ENCODE data around the gene DAAM2.

Gene DAAM2

DNA sequence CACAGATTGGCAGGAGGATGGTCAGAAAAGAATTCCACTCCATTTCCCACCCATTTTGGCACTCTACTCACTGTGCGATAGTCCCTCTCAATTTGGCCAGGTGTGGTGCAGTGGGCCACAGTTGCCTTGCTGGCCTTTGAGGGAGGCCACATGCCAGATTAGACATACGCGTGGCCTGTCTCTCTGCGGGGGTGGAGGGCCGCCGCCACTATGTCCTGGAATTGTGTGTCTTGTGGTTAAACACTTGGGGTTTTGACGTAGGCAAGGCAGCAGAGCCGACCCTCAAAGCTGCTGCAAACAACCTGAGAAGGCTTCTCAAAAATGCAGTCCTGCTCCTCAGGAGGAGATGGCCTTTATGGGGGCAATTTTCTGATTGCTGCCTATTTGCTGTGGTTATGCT is 4.9 kb upstream of the DAAM2 start:
- no peak for DNase-seq (ENCODE audit: low read depth)

DNA sequence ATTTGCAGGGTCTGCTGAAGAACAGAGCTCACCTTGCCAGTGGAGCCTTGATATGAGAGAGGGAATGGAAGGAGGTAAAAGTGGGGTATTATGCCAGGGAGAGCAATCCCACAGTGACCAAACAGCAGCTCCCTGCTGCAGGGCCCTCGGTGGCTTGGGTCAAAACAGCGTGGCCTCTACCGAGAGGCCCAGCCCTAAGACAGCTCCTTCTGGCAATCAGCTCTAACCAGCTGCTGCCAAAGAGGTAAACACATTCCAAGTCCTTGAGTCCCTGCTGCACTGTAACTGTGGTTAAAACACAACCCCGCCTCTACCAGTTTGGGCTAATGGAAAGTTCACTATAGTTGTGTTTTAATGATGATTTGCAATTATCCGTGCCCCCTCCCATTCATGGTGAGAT is 1.4 kb upstream of the DAAM2 start:
- DNase-seq (ENCODE audit: low read depth): no peak

DNA sequence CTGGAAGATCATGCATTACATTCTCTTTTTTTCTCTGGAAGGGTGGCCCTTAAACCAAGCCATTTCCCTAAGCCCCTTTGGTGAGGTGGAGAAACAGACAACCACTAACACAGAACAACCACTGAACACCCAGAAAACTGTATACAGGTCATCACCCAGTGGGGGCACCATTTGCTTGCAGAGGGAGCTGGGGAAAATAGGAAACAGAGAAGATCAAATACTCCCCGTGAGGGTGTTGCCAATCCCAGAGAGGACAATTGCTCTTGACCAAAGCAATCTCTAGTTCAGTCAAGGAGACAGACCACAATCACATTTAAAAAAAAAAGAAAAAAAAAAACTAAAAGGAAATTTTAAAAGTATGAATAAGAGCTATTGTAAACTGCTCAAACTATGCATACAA is 865 bp upstream of the DAAM2 start:
- DNase-seq (ENCODE audit: low read depth): peak; percentile 27

DNA sequence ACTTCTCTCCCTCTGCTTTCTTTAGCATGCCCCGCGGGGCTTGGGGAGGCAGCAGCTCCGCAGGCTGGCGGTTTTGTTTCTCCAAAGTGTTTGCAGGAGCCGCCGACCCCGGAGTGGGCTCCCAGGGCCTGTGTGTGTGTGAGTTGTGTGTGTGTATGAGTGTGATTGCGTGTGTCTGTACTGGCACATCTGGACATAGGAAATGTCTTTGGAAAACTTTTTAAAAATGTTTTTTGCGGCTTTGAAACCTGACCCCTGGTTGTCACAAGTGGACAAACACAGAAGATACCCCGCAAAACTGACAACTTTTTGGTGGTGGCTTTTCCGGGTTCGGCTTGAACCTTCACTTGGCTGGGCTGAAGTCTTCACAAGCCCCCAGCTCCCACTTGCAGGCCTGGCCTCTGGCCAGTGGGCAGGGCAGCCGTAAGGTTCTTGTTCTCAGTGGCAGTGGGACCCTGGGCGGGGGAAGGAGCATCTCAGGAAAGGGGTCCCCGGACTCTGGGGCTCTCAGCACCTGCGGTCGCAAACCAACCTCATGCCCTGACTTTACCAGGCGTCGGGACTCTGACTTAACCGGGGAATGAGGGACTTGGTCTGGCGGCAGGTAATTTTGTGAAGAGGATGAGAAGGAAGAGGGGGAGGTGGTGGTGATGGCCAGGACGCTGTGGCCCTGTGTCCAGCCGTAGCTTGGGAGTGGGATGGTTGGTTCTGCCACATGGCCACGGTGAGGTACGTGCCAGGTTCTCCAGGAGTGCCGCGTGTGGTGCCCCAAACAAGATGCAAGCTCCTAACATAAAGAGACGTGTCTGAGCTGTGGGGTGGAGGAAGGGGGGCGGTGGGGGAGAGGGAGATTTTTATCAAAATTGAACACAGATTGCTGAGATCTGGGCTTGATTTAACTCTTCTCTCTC is 619 bp downstream of the DAAM2 start:
- DNase-seq (ENCODE audit: low read depth): no peak

DNA sequence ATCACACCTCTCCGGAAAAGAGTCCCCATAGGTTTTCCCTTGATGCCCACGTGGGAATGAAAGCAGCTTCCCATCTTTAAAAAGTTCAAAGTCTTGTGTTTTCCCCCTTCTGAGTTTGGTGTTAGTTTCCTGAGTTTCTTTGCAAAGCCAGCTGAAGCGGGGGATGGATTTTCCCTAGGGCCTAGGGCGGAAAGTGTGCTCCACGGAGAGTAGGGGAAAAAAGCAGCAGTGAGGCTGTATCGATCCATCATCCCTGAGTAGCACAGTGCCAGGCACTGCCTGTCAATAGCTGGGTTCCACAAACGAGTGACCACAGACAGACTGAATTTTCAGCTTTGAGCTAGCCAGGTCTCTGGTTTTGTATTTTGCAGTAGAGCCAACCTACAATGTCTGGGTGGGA is 1.3 kb downstream of the DAAM2 start:
- no peak for DNase-seq (ENCODE audit: low read depth)

DNA sequence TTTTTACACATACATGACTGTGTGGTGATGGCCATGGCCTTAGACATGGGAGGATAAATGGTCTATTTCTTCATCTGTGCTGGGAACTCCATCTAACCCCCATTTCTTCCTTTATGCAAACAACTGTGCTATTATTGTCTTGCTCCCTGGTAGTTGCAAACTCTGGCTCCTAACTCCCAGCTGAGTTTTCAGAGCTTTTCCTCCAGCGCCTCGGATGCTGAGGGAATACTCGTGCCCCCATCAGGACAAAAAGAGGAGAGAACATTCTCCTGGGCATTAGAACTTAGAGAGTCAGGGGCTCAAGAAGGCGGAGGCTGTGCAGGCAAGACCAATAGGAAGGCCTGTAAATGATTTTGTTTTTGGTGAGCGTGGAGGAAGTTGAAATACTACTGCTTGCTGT is 2.1 kb downstream of the DAAM2 start:
- DNase-seq (ENCODE audit: low read depth): no peak

DNA sequence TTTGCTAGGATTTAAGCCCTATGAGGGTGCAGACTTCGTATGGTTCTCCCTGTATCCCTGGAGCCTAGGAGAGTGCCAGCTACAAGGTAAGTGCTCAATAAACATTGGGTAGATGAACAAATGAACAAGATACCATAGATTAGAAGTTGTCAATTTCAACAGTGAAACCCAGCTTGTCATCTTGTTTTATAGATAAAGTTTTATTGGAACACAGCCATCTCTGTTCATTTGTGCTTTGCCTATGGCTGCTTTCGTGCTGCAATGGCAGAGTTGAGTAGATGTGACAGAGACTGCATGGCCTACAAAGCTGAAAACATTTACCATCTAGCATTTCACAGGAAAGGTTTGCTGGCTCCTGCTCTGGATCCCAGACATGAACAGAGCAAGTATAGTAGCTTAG is 5.6 kb downstream of the DAAM2 start:
- DNase-seq (ENCODE audit: low read depth): no peak

DNA sequence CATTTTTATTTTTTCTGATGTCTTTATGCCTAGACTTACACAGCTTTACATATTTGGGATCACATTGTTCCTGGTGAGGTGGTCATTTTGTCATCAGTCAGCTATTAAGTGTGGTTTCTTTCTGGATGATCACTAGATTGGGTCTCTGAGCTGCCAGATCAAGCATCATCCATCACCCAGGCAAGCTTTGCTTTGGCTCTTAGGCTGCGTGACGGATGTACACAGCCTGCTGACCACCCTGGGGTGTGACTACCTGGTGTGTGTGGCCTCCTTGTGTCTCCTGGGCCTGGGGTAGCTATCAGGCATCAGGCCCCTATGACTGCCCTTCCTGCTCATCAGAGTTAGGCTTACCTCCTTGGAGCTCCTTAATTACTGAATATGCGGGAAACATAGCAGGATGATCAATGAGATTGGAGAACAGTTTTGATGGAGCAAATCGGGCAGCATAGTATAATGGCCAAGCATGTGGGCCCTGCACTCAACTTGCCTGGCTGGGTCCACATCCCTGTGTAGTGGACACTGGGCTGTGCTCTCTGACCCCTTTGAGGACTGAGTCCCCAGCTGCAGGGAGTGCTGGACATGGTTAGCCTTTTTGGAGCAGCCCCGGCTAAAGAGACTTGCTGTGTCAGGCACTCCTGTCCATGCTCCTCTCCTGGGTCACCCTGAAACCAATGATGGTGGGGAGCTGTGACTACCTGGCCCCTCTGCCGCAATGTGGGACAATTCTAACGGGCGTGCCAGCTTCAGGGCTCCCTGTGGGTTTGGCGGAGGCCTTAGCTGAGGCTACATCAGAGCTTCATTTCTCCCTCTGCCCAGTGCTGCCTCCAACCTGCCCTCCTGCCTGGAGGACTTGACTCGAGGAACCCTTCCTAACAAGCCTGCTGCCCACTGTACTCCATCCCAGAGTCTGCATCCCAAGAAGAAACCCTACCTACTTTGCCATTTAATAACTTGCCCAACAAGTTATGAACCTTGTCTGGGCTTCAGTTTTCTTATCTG is 8.2 kb downstream of the DAAM2 start:
- no peak for DNase-seq (ENCODE audit: low read depth)

DNA sequence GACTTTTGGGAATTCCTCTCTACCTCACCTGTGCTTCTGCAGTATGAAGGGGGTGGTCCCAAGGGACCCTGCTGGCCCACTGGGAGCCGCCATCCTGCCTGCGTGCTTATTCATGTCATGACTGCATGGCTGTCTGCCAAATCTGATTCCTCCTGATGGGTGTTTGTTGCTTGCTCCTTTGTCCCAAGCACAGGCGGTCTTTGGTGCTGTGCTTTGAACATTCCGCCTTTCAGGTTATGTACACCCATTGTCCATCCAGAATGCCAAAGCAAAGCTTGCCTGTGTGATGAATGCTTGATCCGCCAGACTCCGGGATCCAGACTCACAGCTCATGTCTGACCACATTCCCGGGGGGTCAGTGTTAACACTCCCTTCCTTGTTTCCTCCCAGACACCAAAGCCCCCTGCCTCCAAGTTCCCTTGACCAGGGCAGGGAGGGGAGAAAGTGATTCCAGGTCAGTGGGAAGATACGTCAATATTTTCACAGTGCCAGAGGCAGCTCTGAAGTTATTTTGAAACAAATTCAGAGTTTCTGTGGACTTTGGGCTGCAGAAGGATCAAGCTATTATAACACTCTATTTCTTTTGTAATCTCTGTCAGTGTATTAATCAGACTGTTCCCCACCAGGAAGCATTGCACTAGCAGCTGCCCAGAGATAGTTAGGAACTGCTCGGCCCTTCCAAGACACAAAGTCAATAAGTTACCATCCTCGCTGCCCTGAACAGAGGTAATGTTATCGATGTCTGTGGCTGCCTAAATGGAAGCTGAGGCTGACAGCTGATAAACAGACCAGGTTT is 9.5 kb downstream of the DAAM2 start:
- DNase-seq (ENCODE audit: low read depth): no peak

DNA sequence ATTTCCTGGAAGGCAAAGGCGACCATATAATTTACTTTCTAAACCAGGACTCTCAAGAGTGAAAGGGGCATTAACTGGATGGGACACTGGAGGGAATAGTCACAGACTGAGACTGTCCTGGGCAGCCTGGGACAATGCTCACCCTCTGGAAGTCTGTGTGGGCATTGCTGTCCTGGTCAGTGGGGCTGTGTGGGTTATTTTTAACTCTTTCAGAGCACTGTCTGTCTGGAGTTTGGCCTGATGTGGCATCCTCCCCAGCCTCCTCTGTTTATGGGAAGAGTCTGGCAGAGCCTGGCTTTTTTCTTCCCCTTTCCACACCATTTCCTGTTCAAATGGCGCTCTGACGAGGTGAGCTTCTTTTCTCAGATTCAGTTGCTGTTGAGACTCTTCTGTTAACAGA is 11.7 kb downstream of the DAAM2 start:
- DNase-seq (ENCODE audit: low read depth): no peak

DNA sequence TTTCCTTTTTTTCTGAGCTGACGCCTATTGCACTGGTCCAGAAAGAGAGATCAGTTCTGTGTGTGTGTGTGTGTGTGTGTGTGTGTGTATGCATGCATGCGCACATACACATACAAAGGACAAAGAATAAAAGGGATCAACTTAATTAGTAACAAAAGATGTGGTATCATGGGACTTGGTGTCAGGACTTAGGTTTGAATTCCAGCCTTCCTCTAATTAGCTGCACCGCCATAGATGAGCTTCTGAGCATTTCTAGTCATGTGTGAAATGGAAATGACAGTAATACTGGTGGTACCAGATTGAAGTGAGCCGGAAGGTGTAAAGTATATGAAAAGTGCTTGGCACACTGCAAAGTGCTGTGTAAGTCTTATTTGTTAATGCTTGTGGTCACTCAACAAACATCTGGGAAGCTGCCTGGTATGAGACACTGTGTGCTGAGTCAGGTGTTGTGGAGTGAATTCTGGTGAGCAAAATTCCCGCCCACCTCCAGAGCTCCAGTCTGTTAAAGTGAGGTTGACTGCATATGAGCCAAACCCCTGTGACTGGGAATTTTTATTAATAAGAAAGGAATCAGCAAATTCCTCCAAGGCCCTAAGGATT is 12.4 kb downstream of the DAAM2 start:
- peak; percentile 51 for DNase-seq (ENCODE audit: low read depth)

DNA sequence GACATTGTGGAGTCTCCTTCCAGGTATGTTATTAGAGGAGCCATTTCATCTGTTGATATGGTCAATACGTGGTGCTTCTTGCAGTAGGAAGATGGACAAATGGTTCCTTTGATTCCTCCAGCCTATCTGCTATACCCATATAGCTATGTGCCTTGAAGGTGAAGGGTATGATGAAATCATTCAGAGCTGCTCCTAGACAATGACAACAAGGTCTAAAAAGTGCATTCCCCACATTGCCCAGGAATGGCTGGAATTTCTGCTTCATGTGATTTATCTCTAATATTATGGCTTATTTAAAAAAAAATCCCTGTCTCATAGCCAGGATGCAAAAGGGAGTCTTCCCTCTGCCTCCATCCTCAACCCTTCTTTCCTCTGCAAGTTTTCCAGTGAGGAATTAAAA is 14.1 kb downstream of the DAAM2 start:
- no peak for DNase-seq (ENCODE audit: low read depth)

DNA sequence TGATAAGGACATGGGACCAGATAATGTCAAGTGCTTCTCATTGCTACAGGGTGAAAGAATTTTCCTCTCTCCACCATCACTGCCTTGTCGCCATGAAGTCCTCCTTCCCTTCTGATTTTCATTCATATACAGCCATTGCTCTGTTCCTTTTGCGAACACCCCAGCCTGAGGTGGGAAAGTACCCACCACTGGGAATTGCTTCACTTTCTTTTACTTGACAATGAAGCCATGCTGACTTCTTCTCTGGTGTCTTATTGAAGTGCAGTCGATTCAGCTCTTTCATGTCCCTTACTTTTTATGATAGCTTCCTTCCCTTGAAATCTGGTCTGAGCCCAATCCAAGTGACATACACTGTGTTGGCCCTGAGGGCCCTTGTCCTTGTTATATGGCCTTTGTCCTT is 16.2 kb downstream of the DAAM2 start:
- DNase-seq (ENCODE audit: low read depth): no peak

DNA sequence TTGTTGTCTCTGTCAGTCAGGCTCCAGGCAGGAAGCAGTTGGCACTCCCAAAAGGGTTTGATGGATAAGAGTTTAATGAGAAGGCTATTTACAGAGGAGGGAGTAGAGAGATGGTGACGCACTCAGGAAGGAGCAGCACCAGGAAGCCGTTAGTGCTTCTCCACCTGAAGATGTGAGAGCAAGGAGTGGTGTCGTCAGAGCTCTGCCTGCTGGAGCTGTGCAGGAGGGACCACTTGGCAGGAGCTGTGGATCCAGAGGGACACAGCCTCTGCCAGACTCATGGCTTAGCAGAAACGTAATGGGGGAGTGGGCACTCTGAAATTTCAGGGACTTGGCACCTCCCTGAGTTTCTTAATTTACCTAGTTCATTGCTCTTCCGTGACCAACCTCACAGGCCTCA is 16.8 kb downstream of the DAAM2 start:
- no peak for DNase-seq (ENCODE audit: low read depth)

DNA sequence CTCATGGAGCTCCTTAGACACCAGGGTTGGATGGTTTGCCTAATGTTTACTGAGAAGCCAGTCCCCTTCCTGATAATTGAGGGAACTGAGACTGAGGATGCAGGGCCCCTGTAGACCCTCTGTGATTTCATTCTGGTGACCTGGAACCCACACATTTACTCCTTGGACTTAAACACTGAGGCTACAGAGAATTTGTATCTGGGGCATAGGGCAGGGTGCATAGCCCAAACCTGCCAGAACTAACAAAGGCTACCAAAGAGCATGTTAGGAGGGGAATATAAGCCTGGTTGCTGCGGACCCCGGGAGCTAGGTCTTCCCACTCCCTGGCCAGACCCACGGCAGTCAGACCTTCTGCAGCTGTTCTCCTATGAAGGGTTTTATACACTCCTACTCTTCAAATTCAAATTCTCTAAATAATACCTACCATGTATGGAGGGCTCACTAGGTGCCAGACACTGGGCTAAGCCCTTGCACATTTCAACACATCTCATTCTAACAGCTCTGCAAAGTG is 19.7 kb downstream of the DAAM2 start:
- no peak for DNase-seq (ENCODE audit: low read depth)

DNA sequence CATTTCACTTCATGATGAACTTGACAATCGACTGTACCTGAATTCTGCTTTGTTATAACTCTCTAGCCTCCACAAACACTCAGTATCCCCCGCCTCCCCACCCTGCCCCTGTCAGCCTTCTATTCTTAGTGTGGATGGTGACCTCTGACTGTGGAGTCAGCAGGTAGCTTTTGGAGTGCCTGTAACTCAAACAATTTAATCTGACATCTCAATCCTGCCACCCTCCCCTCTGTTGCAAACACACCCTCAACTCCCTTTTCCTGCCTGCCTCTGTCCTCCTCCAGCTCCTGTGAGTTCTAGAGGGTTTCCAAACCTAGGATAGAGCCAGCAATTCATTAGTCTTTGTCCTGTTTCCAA is 20.3 kb downstream of the DAAM2 start:
- DNase-seq (ENCODE audit: low read depth): no peak

DNA sequence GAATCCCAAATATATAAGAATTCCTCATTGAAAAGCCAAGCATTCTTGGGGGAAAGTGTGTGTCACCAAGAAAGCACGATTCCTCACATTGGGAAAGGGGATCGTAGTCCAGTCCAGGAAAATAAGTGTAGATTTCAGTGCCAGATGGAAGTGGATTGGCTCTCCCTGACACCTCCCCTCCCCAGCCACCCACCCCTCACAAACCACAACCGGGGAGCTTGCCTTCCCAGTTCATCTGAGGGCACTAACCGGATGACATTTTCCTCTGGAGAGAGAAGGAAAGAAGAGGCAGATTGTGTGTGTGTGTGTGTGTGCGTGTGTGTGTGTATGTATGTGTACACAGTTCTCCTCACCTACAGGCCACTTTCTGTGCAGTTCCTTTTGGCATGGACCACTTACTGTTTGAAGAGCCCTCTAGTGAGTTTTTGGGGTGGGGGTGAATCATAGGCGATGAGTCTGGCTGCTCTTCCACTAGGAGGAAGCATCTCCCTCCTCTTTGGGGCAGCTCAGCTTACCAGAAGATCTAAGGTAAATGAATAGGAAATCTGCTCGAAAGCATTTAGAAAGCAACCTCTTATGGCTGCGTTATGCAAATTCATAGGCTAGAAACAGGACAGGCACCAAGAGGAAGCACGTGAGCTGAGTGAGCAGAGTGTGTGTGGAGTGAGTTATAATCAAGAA is 20.8 kb downstream of the DAAM2 start:
- DNase-seq (ENCODE audit: low read depth): peak; percentile 88

DNA sequence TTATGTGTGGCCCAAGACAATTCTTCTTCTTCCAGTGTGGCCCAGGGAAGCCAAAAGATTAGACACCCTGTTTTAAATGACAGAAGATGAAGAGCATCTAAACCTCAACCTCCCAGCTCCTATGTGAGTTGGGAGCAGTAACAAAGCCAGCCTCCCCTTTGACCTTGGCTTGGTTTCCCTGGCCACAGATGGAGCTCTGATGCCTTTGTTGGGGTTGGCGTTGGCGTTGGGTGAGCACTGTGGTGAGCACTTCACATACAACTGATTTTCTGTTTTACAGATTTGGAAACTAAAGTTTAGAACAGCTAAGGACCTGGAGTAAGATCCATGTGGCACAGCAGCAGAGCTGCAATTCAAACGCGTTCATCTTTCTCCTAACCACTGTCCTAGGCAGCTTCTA is 22.1 kb downstream of the DAAM2 start:
- DNase-seq (ENCODE audit: low read depth): no peak

DNA sequence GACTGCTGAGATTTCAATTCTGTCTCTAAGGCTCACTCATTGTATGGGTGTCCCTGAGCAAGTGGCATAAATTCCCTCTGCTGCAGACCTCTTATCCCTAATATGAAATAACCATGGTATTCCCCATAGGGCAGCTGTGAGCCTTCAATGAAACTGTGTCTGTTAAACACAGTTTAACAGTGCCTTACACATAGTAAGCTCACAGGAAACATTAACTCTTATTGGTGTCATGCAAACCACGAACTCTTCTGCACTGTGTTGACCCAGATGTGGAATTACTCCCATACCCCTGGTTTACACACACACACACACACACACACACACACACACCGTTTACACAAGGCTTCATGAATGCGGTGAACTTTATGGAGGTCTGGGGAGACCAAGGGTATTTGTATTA is 23.2 kb downstream of the DAAM2 start:
- DNase-seq (ENCODE audit: low read depth): no peak

DNA sequence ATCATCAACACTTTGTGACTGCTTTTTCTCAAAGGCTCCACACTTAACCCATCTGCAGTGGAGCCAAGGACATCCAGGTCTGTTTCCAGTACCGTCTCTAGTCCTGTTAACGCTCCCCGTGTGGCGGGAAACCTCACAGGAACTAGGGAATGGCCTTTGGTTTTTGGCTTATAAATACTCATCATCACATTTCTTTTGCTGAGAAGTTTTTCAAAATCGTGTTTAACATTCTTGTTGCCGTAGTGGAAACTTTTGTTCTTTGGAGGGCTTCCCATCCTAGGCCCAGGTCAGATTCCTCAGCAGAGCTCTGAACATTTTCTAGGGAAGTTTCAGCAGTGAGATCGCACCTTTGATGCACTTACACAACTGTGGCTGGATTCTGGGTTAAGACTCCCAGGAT is 24.6 kb downstream of the DAAM2 start:
- no peak for DNase-seq (ENCODE audit: low read depth)

DNA sequence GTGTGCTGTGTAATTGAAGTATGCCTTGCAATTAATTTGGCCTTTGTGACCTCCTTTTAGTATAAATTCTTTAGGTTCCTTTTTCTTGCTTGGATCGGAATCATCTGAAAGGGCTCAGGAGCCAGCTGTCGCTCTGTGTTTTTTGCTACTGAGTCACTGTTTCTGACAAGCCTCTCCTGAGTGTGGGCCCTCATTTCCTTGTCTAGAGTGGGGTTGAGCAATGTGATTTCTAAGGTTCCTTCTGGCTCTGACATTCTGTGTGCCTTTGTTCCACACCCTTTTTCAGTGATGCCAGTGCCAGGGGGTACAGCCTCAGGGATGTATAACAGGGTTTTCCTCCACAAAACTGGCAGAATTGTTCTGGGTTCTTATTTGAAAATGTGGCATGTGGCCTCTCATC is 26.5 kb downstream of the DAAM2 start:
- no peak for DNase-seq (ENCODE audit: low read depth)

Measured in stromal cell of bone marrow (primary cell).